IMR-90 (cell line): ENCODE measurements around the gene CA12. TPM values are rescaled to one million over a fixed set of nuclear protein-coding genes. Genes with fewer than 3 reads are reported as not detected.

Source experiments
- ATAC-seq: fragments of 200-7000 bp; cut with Tn5 transposase; 2 replicates; pipeline ENCODE4 v1.9.1; 2020; ENCODE audit warnings: low read depth, mild to moderate bottlenecking, moderate library complexity
- BruUV-seq: library from RNA; stranded (reverse); fragments of 400-500 nt; replicated peaks from 2 replicates; lab custom pipeline; 2021; lab: Mats Ljungman, UMichigan
- CTCF ChIA-PET: fragments of 300-600 bp; formaldehyde crosslinking; extraction: SDS; loops from one replicate; lab custom pipeline; 2021; ENCODE audit warnings: antibody characterized with exemption; lab: Yijun Ruan, JAX
- POLR2A ChIA-PET: fragments of 300-600 bp; sonication (Branson Sonifier 250); formaldehyde crosslinking; loops from one replicate; lab custom pipeline; 2022; ENCODE audit warnings: antibody characterized with exemption; ENCODE audit not compliant: unreplicated experiment; lab: Charles Lee
- DNase-seq: peaks from one replicate; pipeline ENCODE4 v3.0.0; 2013
- H2AFZ ChIP-seq: replicated peaks from 2 replicates; pipeline ENCODE3; 2013; ENCODE audit warnings: low read length, mild to moderate bottlenecking; ENCODE audit not compliant: poor library complexity
- H2AK5ac ChIP-seq: 2 replicates; pipeline ENCODE4 v1.6.1; 2013; ENCODE audit warnings: low read depth, low read length, inconsistent platforms
- H2AK9ac ChIP-seq: replicated peaks from 2 replicates; pipeline ENCODE3; 2013; ENCODE audit warnings: mild to moderate bottlenecking, low read depth, low read length, moderate library complexity; ENCODE audit not compliant: poor library complexity
- H2BK120ac ChIP-seq: 2 replicates; pipeline ENCODE4 v1.6.1; 2013; ENCODE audit warnings: low read depth, low read length, inconsistent platforms
- H2BK15ac ChIP-seq: 3 replicates; pipeline ENCODE4 v1.6.1; 2013; ENCODE audit warnings: low read depth, low read length, inconsistent platforms
- H2BK20ac ChIP-seq: 2 replicates; pipeline ENCODE4 v1.6.1; 2013; ENCODE audit warnings: low read depth, mild to moderate bottlenecking, inconsistent platforms, low read length, moderate library complexity
- H2BK5ac ChIP-seq: 2 replicates; pipeline ENCODE4 v1.6.1; 2013; ENCODE audit warnings: mild to moderate bottlenecking, low read depth, low read length, inconsistent platforms; ENCODE audit not compliant: poor library complexity, severe bottlenecking
- H3K14ac ChIP-seq: replicated peaks from 2 replicates; pipeline ENCODE4 v1.6.1; 2013; ENCODE audit warnings: low read depth, low read length, inconsistent platforms
- H3K18ac ChIP-seq: 2 replicates; pipeline ENCODE4 v1.6.1; 2013; ENCODE audit warnings: low read depth, low read length, control low read depth
- H3K23ac ChIP-seq: 2 replicates; pipeline ENCODE4 v1.6.1; 2013; ENCODE audit warnings: low read depth, low read length, inconsistent platforms
- H3K27ac ChIP-seq: 2 replicates; pipeline ENCODE4 v1.5.1; 2013; ENCODE audit warnings: mild to moderate bottlenecking, control low read depth, low read length; ENCODE audit not compliant: insufficient read depth
- H3K27me3 ChIP-seq: 2 replicates; pipeline ENCODE4 v1.6.1; 2013; ENCODE audit warnings: low read length; ENCODE audit not compliant: control insufficient read depth, insufficient read depth
- H3K36me3 ChIP-seq: 2 replicates; pipeline ENCODE4 v1.6.1; 2013; ENCODE audit warnings: low read length, mixed read lengths; ENCODE audit not compliant: control insufficient read depth, insufficient read depth
- H3K4ac ChIP-seq: 2 replicates; pipeline ENCODE4 v1.6.1; 2013; ENCODE audit warnings: low read depth, low read length, inconsistent platforms
- H3K4me1 ChIP-seq: 2 replicates; pipeline ENCODE4 v1.6.1; 2013; ENCODE audit warnings: low read length, mixed read lengths; ENCODE audit not compliant: control insufficient read depth, insufficient read depth
- H3K4me2 ChIP-seq: 2 replicates; pipeline ENCODE4 v1.6.1; 2013; ENCODE audit warnings: low read depth, mild to moderate bottlenecking, control low read depth, low read length, moderate library complexity
- H3K4me3 ChIP-seq: 2 replicates; pipeline ENCODE4 v1.5.1; 2013; ENCODE audit warnings: low read depth, mild to moderate bottlenecking, control low read depth, low read length, moderate library complexity; ENCODE audit not compliant: insufficient read depth
- H3K56ac ChIP-seq: 2 replicates; pipeline ENCODE4 v1.6.1; 2013; ENCODE audit warnings: low read length, inconsistent platforms; ENCODE audit not compliant: insufficient read depth; ENCODE audit errors: extremely low read depth
- H3K79me1 ChIP-seq, 2 experiments: 2 replicates each; pipeline ENCODE4 v1.6.1; 2013; ENCODE audit warnings: low read length in 2 of 2, inconsistent platforms in 1 of 2, low read depth in 1 of 2
- H3K9ac ChIP-seq: 2 replicates; pipeline ENCODE4 v1.6.1; 2013; ENCODE audit warnings: low read depth, low read length, control low read depth
- H3K9me1 ChIP-seq: 2 replicates; pipeline ENCODE4 v1.6.1; 2013; ENCODE audit warnings: low read length, inconsistent platforms; ENCODE audit not compliant: insufficient read depth
- H3K9me3 ChIP-seq: 2 replicates; pipeline ENCODE4 v1.6.1; 2013; ENCODE audit warnings: low read length; ENCODE audit not compliant: control insufficient read depth, insufficient read depth
- H4K20me1 ChIP-seq: 2 replicates; pipeline ENCODE4 v1.6.1; 2013; ENCODE audit warnings: low read length, inconsistent platforms; ENCODE audit not compliant: insufficient read depth
- H4K5ac ChIP-seq: 2 replicates; pipeline ENCODE4 v1.6.1; 2013; ENCODE audit warnings: mild to moderate bottlenecking, low read depth, low read length, control low read depth
- H4K8ac ChIP-seq, 2 experiments: 2 replicates each; pipeline ENCODE4 v1.6.1; 2013; ENCODE audit warnings: low read depth in 2 of 2, low read length in 2 of 2, control low read depth in 1 of 2, inconsistent platforms in 1 of 2
- H4K91ac ChIP-seq: 2 replicates; pipeline ENCODE4 v1.6.1; 2013; ENCODE audit warnings: low read depth, low read length, inconsistent platforms; ENCODE audit not compliant: insufficient read depth
- BHLHE40 ChIP-seq: fragments of 150-350 bp; IDR thresholded peaks from 2 replicates; pipeline ENCODE4 v1.6.1; 2016; ENCODE audit warnings: mild to moderate bottlenecking, low read depth, low read length
- CEBPB ChIP-seq: IDR thresholded peaks from 2 replicates; pipeline ENCODE4 v1.6.1; 2012; ENCODE audit warnings: low read depth, low read length, improper control_type of control experiment
- CHD1 ChIP-seq: IDR thresholded peaks from 2 replicates; pipeline ENCODE4 v1.6.1; 2012; ENCODE audit warnings: low read depth, low read length, improper control_type of control experiment
- CTCF ChIP-seq: conservative IDR thresholded peaks from 2 replicates; pipeline ENCODE4 v1.5.1; 2012; ENCODE audit warnings: mild to moderate bottlenecking, low read depth, low read length, improper control_type of control experiment
- ELK1 ChIP-seq: fragments of 150-350 bp; IDR thresholded peaks from 2 replicates; pipeline ENCODE4 v1.6.1; 2016; ENCODE audit warnings: low read depth, mild to moderate bottlenecking, low read length, moderate library complexity, borderline replicate concordance
- FOS ChIP-seq: fragments of 150-350 bp; IDR thresholded peaks from 2 replicates; pipeline ENCODE4 v1.6.1; 2016; ENCODE audit warnings: low read depth, low read length
- MAFK ChIP-seq: IDR thresholded peaks from 2 replicates; pipeline ENCODE4 v1.6.1; 2012; ENCODE audit warnings: low read depth, low read length, improper control_type of control experiment
- MAZ ChIP-seq: IDR thresholded peaks from 2 replicates; pipeline ENCODE4 v1.6.1; 2012; ENCODE audit warnings: low read depth, mild to moderate bottlenecking, low read length, improper control_type of control experiment, moderate library complexity, borderline replicate concordance
- NFE2L2 ChIP-seq: fragments of 150-350 bp; IDR thresholded peaks from 2 replicates; pipeline ENCODE4 v1.6.1; 2016; ENCODE audit warnings: low read depth, mild to moderate bottlenecking, low read length
- POLR2A ChIP-seq: IDR thresholded peaks from 2 replicates; pipeline ENCODE4 v1.6.1; 2012; ENCODE audit warnings: mild to moderate bottlenecking, low read depth, low read length
- RCOR1 ChIP-seq: IDR thresholded peaks from 2 replicates; pipeline ENCODE4 v1.6.1; 2012; ENCODE audit warnings: mild to moderate bottlenecking, low read length, improper control_type of control experiment; ENCODE audit not compliant: insufficient replicate concordance
- RFX5 ChIP-seq: IDR thresholded peaks from 2 replicates; pipeline ENCODE4 v1.8.0; 2012; ENCODE audit warnings: low read depth, mild to moderate bottlenecking, low read length, moderate library complexity
- USF2 ChIP-seq: fragments of 150-350 bp; IDR thresholded peaks from 2 replicates; pipeline ENCODE4 v1.6.1; 2017; ENCODE audit warnings: mild to moderate bottlenecking, antibody characterized with exemption, low read length, low read depth
- WGBS, 2 experiments: methylation state at CpG; one replicate each; pipeline versions ENCODE4 v1.1.5 to v1.1.7; 2013; ENCODE audit warnings: missing lambda C conversion rate in 2 of 2; ENCODE audit not compliant: insufficient read length in 1 of 2; ENCODE audit errors: extremely low coverage in 2 of 2; 5-methylcytosine and 5-hydroxymethylcytosine counted together
- dilution Hi-C: fragments of 300-500 bp; cut with HindIII; formaldehyde crosslinking; loops from one replicate; pipeline ENCODE4 v1.14.3; 2018; ENCODE audit warnings: low sequenced_read_pairs; ENCODE audit not compliant: unreplicated experiment
- in situ Hi-C: fragments of 300-500 bp; cut with MboI; formaldehyde crosslinking; loops from 3 replicates; pipeline ENCODE4 v1.14.3; 2019; ENCODE audit warnings: low sequenced_read_pairs, inconsistent platforms, mixed read lengths
- intact Hi-C: fragments of 100-400 bp; cut with micrococcal nuclease; formaldehyde crosslinking; loops from 2 replicates; pipeline ENCODE4 v1.10.0; 2022
- polyA plus RNA-seq, 3 experiments: library from polyadenylated mRNA; depleted of rRNA; stranded (reverse); fragments of >200 nt; gene quantifications; 2 replicates each; pipeline ENCODE4 v1.2.3, GENCODE V29; 2012; ENCODE audit warnings: low replicate concordance in 1 of 3
- total RNA-seq: library from RNA; depleted of rRNA; stranded (reverse); fragments of >200 nt; gene quantifications from 2 replicates; pipeline ENCODE4 v1.2.3, GENCODE V29; 2012

CA12 gene
- total and polyA plus RNA-seq, 2 of the 4 experiments (the other 2 are of a cell fraction): 33.7 to 52.6 TPM

- ChIA-PET POLR2A (no interaction called here), CTCF (interaction anchor here (0.6 to 1.0 kb wide), 3 partner anchors 14 to 245 kb away, joined by 3 to 6 read pairs (median 3); no protein-coding TSS in a partner anchor)
- Histone ChIP-seq H2BK15ac (no peak overlapping the region), H3K18ac (no peak overlapping the region), H2AFZ (no peak overlapping the region), H3K9ac (no peak overlapping the region), H3K14ac (no peak overlapping the region), H4K5ac (no peak overlapping the region), H3K23ac (no peak overlapping the region), H3K79me1 (no peaks in the 10 kb centered on the region), H4K91ac (no peak overlapping the region), H3K36me3 (no peaks in the 10 kb centered on the region), H3K27me3 (peaks cover 4% of the 10 kb centered on the region; the same call in 1 of the 2 replicates), H4K20me1 (no peaks in the 10 kb centered on the region), H2BK120ac (no peak overlapping the region), H3K4me2 (no peak overlapping the region), H2AK5ac (no peak overlapping the region; the same call in 1 of the 2 replicates), H3K27ac (no peak overlapping the region), H3K9me3 (0 out of 2 replicates have a peak, but pooled peaks cover 3% of the 10 kb centered on the region), H4K8ac (no peak overlapping the region), H3K4me1 (no peaks in the 10 kb centered on the region), H3K4me3 (no peak overlapping the region), H2BK20ac (no peak overlapping the region), H3K9me1 (0 out of 2 replicates have a peak, but pooled peaks cover 5% of the 10 kb centered on the region), H2BK5ac (no peak overlapping the region), H3K56ac (no peak overlapping the region), H3K4ac (no peak overlapping the region), H2AK9ac (no peak overlapping the region)
- dilution Hi-C loops: no loop called here
- in situ Hi-C loops: no loop called here
- 100% methylated on average over 1 of the region's 5 CpGs; no CpG with 5 or more reads in 1 of the 2 experiments for WGBS, 2 experiments
- no peak for ATAC-seq
- TF ChIP-seq BHLHE40 (no peak), FOS (no peak), ELK1 (no peak), CHD1 (no peak), POLR2A (no peak), MAZ (no peak), RCOR1 (no peak), CEBPB (no peak), NFE2L2 (no peak), USF2 (no peak), MAFK (no peak), RFX5 (no peak), CTCF (no peak)
- intact Hi-C loops: no loop called here
- no TSS peak for BruUV-seq
- DNase-seq: no peak
These were observed 6.9 kb upstream of the CA12 start for GRCh38 chr15:63388511-63388910.
